ENCODE measurements around the gene ZBTB7A.
A peak's percentile ranks its signal among the peaks of the same experiment; 100 is the strongest.

ZBTB7A gene

DNA sequence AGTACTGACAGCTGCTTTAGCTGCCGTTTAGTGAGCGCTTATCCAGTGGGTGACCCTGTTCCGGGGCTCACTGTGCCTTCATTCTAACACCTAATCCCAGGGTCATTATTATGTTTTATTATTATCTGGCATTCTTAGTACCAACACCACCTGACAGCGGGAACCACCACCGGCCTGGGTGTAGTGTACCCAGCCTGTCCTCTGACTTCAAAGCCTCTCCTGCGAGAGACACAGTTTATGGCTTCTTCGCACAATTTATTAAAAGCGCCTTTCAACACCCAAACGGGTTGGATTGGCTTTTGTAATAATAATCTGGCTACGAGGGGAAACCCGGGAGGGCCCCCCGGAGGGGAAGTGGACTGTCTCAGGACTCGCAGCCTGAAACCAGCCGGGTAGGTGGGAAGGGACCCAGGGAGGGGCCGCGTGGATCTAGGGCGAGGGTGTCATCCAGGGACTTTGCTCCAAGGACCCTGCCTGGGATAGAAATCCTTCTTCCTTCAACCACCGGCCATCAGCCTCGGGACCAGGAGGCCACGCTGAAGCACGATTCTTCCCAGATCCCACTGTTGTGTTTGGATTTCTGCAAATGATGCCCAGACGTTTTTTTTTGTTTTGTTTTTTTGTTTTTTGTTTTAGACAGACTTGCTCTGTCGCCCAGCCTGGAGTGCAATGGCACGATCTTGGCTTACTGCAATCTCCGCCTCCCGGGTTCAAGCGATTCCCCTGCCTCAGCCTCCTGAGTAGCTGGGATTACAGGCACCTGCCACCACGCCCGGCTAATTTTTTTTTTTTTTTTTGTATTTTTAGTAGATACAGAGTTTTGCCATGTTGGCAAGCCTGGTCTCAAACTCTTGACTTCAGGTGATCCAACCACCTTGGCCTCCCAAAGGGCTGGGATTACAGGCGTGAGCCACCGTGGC, 1.6 kb upstream of the ZBTB7A start:
- no peak for DNase-seq (ENCODE audit: low read depth in 2 of 2)
- peak overlapping the region; percentile 46 to 81 for H3K4me3 ChIP-seq (replicated peaks in 1 of 2; ENCODE audit: low read depth in 2 of 2, low read length in 2 of 2)
- TF ChIP-seq, protein P1, sequence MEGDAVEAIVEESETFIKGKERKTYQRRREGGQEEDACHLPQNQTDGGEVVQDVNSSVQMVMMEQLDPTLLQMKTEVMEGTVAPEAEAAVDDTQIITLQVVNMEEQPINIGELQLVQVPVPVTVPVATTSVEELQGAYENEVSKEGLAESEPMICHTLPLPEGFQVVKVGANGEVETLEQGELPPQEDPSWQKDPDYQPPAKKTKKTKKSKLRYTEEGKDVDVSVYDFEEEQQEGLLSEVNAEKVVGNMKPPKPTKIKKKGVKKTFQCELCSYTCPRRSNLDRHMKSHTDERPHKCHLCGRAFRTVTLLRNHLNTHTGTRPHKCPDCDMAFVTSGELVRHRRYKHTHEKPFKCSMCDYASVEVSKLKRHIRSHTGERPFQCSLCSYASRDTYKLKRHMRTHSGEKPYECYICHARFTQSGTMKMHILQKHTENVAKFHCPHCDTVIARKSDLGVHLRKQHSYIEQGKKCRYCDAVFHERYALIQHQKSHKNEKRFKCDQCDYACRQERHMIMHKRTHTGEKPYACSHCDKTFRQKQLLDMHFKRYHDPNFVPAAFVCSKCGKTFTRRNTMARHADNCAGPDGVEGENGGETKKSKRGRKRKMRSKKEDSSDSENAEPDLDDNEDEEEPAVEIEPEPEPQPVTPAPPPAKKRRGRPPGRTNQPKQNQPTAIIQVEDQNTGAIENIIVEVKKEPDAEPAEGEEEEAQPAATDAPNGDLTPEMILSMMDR (IDR thresholded peaks at IDR 0.05; ENCODE audit: low read depth, low read length), result no peak

DNA sequence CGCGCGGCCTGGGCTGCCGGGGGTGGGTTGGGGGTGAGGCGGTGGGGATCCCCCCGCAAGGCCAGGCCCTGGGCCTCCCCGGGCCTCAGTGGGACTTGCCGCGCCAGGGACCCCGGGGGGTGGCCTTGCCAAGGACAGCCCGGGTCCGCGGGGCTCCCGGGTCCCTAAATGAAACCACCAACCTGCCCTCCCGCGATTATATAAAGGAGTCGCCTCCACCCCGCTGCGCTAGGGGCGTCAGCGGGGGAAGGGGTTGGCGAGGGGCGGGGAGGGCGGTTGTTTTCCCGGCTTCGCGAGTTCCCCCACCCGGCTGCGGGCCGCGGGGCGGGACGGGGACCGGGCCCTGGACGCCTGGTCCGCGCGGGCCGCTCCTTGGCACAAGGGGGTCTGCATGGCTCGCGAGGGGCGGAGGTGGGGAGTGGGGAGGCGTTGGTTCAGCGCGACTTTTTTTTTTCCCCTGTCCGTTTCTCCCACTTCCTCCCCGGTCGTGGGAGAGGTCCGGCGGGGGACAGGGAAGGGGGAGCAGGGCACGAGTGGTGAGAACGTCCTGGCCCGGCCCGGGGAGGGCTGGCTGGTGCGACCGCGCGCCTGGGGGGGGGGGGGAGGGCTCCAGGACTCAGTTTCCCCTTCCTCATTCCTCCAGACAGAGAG, 822 bp upstream of the ZBTB7A start:
- peak overlapping the region; percentile 46 to 81 for H3K4me3 ChIP-seq (replicated peaks in 1 of 2; ENCODE audit: low read depth in 2 of 2, low read length in 2 of 2)
- TF ChIP-seq, protein P1 (IDR thresholded peaks at IDR 0.05; ENCODE audit: low read depth, low read length), result no peak
- DNase-seq (ENCODE audit: low read depth in 2 of 2), result no peak

DNA sequence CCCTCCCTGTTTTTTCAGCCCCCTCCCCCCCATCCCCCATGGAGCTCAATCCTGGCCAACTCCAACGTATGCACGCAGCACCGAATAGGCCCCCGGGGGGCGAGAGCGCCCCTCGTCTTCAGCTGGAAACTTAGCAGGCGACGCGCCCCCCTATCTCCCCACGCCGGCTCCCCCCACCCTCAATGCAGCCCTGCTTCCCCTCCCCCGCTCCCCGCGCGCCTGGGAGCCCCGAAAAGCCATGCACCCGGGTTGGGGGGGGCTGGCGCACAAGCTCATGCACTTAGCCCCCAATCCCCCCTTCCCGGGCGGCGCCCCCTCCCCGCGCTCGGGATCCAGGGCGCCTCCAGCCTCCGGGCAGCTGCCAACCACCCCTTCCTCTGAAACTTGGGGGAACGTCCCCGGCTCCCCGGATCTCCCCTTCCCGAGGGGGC, 508 bp downstream of the ZBTB7A start:
- TF ChIP-seq, protein P1 (IDR thresholded peaks at IDR 0.05; ENCODE audit: low read depth, low read length), result no peak
- H3K4me3 ChIP-seq (replicated peaks in 1 of 2; ENCODE audit: low read depth in 2 of 2, low read length in 2 of 2), result peak overlapping the region; percentile 81 to 95
- DNase-seq (ENCODE audit: low read depth in 2 of 2), result no peak

DNA sequence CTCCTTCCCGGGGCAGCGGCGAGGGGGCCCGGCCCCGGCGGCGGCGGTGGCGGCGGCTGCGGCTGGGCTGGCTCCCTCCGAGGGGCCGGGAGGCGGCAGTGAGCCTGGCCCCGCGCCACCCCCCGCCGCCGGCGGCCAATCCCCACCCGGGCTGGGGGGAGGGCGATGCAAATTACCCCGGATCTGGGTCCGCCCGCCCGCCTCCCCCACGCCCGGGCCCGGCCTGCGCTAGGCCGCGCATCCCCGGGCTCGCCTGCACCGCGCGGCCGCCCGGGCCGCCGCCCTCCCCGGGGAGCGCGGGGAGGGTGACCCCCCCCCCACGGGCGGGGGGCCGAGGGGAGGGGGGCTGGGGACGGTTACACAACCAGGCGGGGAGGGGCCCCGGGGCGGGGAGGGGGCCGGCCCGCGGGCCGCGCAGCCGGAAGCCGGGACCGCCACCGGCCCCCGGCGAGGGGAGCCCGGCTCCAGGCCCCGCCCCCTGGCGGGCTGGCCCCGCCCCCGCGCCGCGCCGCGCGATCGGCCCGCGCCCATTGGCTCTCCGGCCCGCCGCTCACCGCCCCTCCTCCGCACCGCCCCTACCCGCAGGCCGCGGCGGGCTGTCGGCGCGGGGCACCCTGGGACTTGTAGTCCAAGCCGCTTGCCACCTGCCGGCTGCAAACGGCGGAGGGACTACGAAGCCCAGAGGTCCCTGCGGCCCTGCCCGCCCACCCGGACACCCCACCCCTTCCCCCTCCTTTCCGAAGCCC, 1.1 kb downstream of the ZBTB7A start:
- TF ChIP-seq, protein P1 (IDR thresholded peaks at IDR 0.05; ENCODE audit: low read depth, low read length), result no peak
- H3K4me3 ChIP-seq (replicated peaks in 1 of 2; ENCODE audit: low read depth in 2 of 2, low read length in 2 of 2), result peak overlapping the region; percentile 81 to 95

DNA sequence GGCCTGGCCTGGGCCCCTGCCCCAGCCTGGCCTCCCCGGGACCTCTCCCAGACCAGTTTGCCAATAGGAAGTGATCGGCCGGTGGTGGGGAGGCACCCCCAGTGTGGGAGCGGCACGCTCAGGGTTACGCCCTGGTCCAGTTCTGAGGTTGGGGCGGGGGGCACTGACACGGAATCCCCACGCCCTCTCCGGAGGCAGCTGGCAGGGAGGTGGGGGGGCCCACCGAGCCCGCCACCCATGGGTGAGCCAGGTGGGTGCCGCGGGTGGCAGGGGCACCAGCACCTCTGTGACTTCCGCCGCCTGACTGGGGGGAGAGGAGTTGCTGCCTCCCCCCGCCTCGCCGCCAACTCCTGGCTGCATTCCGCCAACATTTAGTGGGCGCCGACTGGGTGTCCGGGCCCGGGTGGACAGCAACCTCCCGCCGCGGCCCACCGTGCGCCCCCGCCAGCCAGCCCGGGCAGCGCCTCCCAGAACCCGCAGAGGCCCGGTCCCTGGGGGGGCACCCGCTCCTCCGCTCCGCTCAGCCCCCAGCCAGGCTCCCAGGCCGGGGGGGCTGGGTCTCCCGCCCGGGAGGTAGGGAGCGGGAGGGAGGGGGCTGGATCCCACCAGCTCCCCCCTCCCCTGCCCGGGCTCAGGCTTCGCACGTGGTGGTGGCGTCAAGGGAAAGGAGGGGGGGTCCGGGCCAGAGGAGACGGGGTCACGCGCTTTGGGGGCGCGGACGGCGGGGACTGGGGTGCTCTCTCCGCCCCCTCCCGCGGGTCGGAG, 2.0 kb downstream of the ZBTB7A start:
- TF ChIP-seq, protein P1 (IDR thresholded peaks at IDR 0.05; ENCODE audit: low read depth, low read length), result no peak
- DNase-seq (ENCODE audit: low read depth in 2 of 2), result peak in 1 of 2 donors; percentile 43
- H3K4me3 ChIP-seq (replicated peaks in 1 of 2; ENCODE audit: low read depth in 2 of 2, low read length in 2 of 2), result peak overlapping the region; percentile 72 to 79

More for the DNA sequence above, 1.1 kb downstream of the ZBTB7A start:
- DNase-seq (ENCODE audit: low read depth in 2 of 2), result peak; percentile 97 to 99

DNA sequence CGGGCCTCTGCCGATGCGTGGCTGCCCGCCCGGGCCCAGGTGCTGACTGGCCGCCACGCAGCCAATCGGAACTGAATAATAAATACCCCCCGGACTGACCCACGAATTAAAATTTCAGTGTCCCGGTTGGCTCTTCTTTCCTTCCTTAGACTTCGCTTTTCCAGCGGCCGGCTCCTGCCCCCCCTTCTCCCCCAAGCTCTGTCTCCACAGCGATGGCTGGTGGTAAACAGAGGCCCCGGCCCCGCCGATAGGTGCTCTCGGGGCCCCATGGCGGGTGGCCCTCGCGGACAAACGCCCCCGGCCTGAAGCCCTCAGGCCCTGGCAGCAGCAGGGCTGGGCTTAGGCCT, 2.6 kb downstream of the ZBTB7A start:
- H3K4me3 ChIP-seq (replicated peaks in 1 of 2; ENCODE audit: low read depth in 2 of 2, low read length in 2 of 2), result peak overlapping the region; percentile 72 to 79
- peak; percentile 35 to 39 for DNase-seq (ENCODE audit: low read depth in 2 of 2)
- TF ChIP-seq, protein P1 (IDR thresholded peaks at IDR 0.05; ENCODE audit: low read depth, low read length), result no peak

All from cardiac fibroblast (primary cell).